Measurements from ENCODE around the gene RAVER1.

- TF ChIP-seq POLR2AphosphoS5 (IDR thresholded peaks at IDR 0.05; ENCODE audit: low read depth, low read length): no peak
- no peak for TF ChIP-seq POLR2A (IDR thresholded peaks at IDR 0.05; ENCODE audit: low read depth, low read length)
These were observed 33.5 kb downstream of the RAVER1 start for GRCh38 chr19:10299545-10300458.
